H9 (cell line): ENCODE measurements around the gene ATF6. TPM values are rescaled to one million over a fixed set of nuclear protein-coding genes. Genes with fewer than 3 reads are reported as not detected.

Experiments
- DNase-seq: peaks from one replicate; pipeline ENCODE4 v3.0.0-alpha.2; 2017
- H2AFZ ChIP-seq: one replicate; pipeline ENCODE4 v1.6.1; 2013; ENCODE audit warnings: mild to moderate bottlenecking, low read length, control low read depth, moderate library complexity
- H2AK5ac ChIP-seq: 2 replicates; pipeline ENCODE4 v1.6.1; 2013; ENCODE audit warnings: low read length, control low read depth, mixed read lengths; ENCODE audit not compliant: insufficient read length
- H2BK120ac ChIP-seq: one replicate; pipeline ENCODE4 v1.6.1; 2013; ENCODE audit warnings: low read depth, mild to moderate bottlenecking, low read length, control low read depth, inconsistent platforms; ENCODE audit not compliant: poor library complexity, severe bottlenecking
- H2BK12ac ChIP-seq: 2 replicates; pipeline ENCODE4 v1.6.1; 2013; ENCODE audit warnings: low read length, control low read depth, mixed read lengths, low read depth; ENCODE audit not compliant: insufficient read length
- H2BK15ac ChIP-seq: 2 replicates; pipeline ENCODE4 v1.6.1; 2013; ENCODE audit warnings: low read depth, low read length, control low read depth
- H2BK20ac ChIP-seq: one replicate; pipeline ENCODE4 v1.6.1; 2013; ENCODE audit warnings: low read depth, mild to moderate bottlenecking, low read length, control low read depth, inconsistent platforms; ENCODE audit not compliant: poor library complexity, severe bottlenecking
- H2BK5ac ChIP-seq: 2 replicates; pipeline ENCODE4 v1.6.1; 2013; ENCODE audit warnings: low read length, control low read depth, mixed read lengths; ENCODE audit not compliant: insufficient read length
- H3K14ac ChIP-seq: 2 replicates; pipeline ENCODE4 v1.6.1; 2013; ENCODE audit warnings: low read length, control low read depth; ENCODE audit not compliant: insufficient read depth
- H3K18ac ChIP-seq: 2 replicates; pipeline ENCODE4 v1.6.1; 2013; ENCODE audit warnings: low read depth, mild to moderate bottlenecking, mixed read lengths, low read length, control low read depth; ENCODE audit not compliant: insufficient read length
- H3K23ac ChIP-seq: 2 replicates; pipeline ENCODE4 v1.6.1; 2013; ENCODE audit warnings: low read length, control low read depth, mixed read lengths, low read depth; ENCODE audit not compliant: insufficient read length
- H3K23me2 ChIP-seq: 2 replicates; pipeline ENCODE4 v1.6.1; 2013; ENCODE audit warnings: low read depth, mild to moderate bottlenecking, mixed read lengths, low read length, control low read depth; ENCODE audit not compliant: insufficient read length, poor library complexity, severe bottlenecking
- H3K27ac ChIP-seq: 2 replicates; pipeline ENCODE4 v1.5.1; 2013; ENCODE audit warnings: low read length, control low read depth, mixed read lengths, low read depth; ENCODE audit not compliant: insufficient read length
- H3K27me3 ChIP-seq: 2 replicates; pipeline ENCODE4 v1.6.1; 2013; ENCODE audit warnings: low read length, control low read depth, inconsistent platforms; ENCODE audit not compliant: insufficient read depth
- H3K4ac ChIP-seq: 2 replicates; pipeline ENCODE4 v1.6.1; 2013; ENCODE audit warnings: low read depth, mild to moderate bottlenecking, control low read depth, inconsistent platforms, low read length, moderate library complexity
- H3K4me1 ChIP-seq: 2 replicates; pipeline ENCODE4 v1.6.1; 2013; ENCODE audit warnings: low read length, control low read depth, inconsistent platforms; ENCODE audit not compliant: insufficient read depth
- H3K4me2 ChIP-seq: 2 replicates; pipeline ENCODE4 v1.6.1; 2013; ENCODE audit warnings: low read length, control low read depth, mixed read lengths; ENCODE audit not compliant: insufficient read length, insufficient read depth
- H3K56ac ChIP-seq: 2 replicates; pipeline ENCODE4 v1.6.1; 2013; ENCODE audit warnings: low read depth, mild to moderate bottlenecking, mixed read lengths, low read length, control low read depth; ENCODE audit not compliant: insufficient read length
- H3K79me1 ChIP-seq: 2 replicates; pipeline ENCODE4 v1.6.1; 2013; ENCODE audit warnings: low read depth, mild to moderate bottlenecking, moderate library complexity, low read length, control low read depth, inconsistent platforms; ENCODE audit not compliant: insufficient read depth, poor library complexity, severe bottlenecking
- H3K79me2 ChIP-seq: 2 replicates; pipeline ENCODE4 v1.6.1; 2013; ENCODE audit warnings: low read length, control low read depth, inconsistent platforms; ENCODE audit not compliant: insufficient read depth
- H3K9ac ChIP-seq: 2 replicates; pipeline ENCODE4 v1.6.1; 2013; ENCODE audit warnings: low read length, control low read depth, mixed read lengths; ENCODE audit not compliant: insufficient read length; ENCODE audit errors: extremely low read depth
- H3K9me3 ChIP-seq: one replicate; pipeline ENCODE4 v1.6.1; 2013; ENCODE audit warnings: low read depth, low read length, inconsistent platforms; ENCODE audit not compliant: control insufficient read depth
- H3T11ph ChIP-seq: one replicate; pipeline ENCODE4 v1.6.1; 2013; ENCODE audit warnings: mild to moderate bottlenecking, low read length, control low read depth, inconsistent platforms
- H4K20me1 ChIP-seq: one replicate; pipeline ENCODE4 v1.6.1; 2013; ENCODE audit not compliant: control insufficient read depth, insufficient read length, insufficient read depth
- H4K5ac ChIP-seq: 2 replicates; pipeline ENCODE4 v1.6.1; 2013; ENCODE audit warnings: low read depth, mild to moderate bottlenecking, mixed read lengths, low read length, control low read depth; ENCODE audit not compliant: insufficient read length
- H4K8ac ChIP-seq: replicated peaks from 2 replicates; pipeline ENCODE4 v1.6.1; 2013; ENCODE audit warnings: low read length, control low read depth, mixed read lengths, low read depth; ENCODE audit not compliant: insufficient read length
- H4K91ac ChIP-seq: 2 replicates; pipeline ENCODE4 v1.6.1; 2013; ENCODE audit warnings: low read depth, mild to moderate bottlenecking, moderate library complexity, mixed read lengths, low read length, control low read depth; ENCODE audit not compliant: insufficient read length
- H3K27ac Mint-ChIP-seq, 3 experiments: 2 replicates in 2 of 3; 3 replicates in 1 of 3; pipeline ENCODE4 v1.8.0; 2020 to 2021; ENCODE audit warnings: mixed read lengths in 3 of 3, mild to moderate bottlenecking in 1 of 3, moderate library complexity in 1 of 3
- H3K27me3 Mint-ChIP-seq: 2 replicates; pipeline ENCODE4 v1.8.0; 2021; ENCODE audit warnings: low read depth, mild to moderate bottlenecking, moderate library complexity, mixed read lengths
- H3K36me3 Mint-ChIP-seq, 3 experiments: 2 replicates in 2 of 3; 3 replicates in 1 of 3; pipeline ENCODE4 v1.8.0; 2020 to 2021; ENCODE audit warnings: low read depth in 3 of 3, mixed read lengths in 3 of 3; ENCODE audit not compliant: insufficient read depth in 1 of 3
- H3K4me1 Mint-ChIP-seq, 2 experiments: 2 replicates each; pipeline ENCODE4 v1.8.0; 2020; ENCODE audit warnings: mixed read lengths in 2 of 2
- H3K4me3 Mint-ChIP-seq, 2 experiments: 2 replicates in 1 of 2; 3 replicates in 1 of 2; pipeline ENCODE4 v1.8.0; 2020 to 2021; ENCODE audit warnings: mild to moderate bottlenecking in 2 of 2, mixed read lengths in 2 of 2, moderate library complexity in 1 of 2
- H3K9me3 Mint-ChIP-seq, 2 experiments: 2 replicates in 1 of 2; 3 replicates in 1 of 2; pipeline ENCODE4 v1.8.0; 2020; ENCODE audit warnings: mild to moderate bottlenecking in 2 of 2, mixed read lengths in 2 of 2, moderate library complexity in 1 of 2
- WGBS: extraction: QIAGEN DNeasy Blood & Tissue Kit; methylation state at CpG from one replicate; pipeline ENCODE4 v1.1.7; 2013; ENCODE audit warnings: missing lambda C conversion rate, low lambda C conversion rate, mixed read lengths; ENCODE audit not compliant: insufficient read length; ENCODE audit errors: extremely low coverage; 5-methylcytosine and 5-hydroxymethylcytosine counted together
- total RNA-seq: library from RNA; stranded (reverse); gene quantifications from 2 replicates; pipeline ENCODE4 v1.2.1, GENCODE V29; 2021
- TF ChIP-seq, protein P1 (sequence below): fragments of 200-600 bp; sonication (generic); conservative IDR thresholded peaks from 3 replicates; pipeline ENCODE4 v1.8.0; 2021; ENCODE audit warnings: antibody characterized with exemption, mild to moderate bottlenecking

ATF6 gene
- total RNA-seq, 1 experiment from 2014 or later, result 11.2 TPM

DNA sequence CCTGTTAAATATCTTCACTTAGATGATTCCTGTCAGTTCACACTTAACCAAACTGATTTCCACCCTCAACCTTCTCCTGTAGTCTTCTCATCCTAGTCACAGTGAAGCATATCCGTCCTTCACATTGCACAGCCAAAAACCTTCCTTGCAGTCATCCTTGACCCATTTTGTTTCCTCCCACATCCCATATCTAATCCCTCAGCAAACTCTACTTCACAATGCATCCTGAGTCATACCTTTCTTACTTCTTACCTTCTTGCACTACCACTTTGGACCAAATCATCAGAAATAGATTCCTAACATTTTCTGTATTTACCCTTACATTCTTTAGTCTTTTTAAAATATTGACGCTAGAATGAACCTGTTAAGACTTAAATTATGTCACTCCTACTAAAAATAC, 170.7 kb downstream of the ATF6 start:
- Histone ChIP-seq H2BK12ac (no peak overlapping the region), H3K56ac (no peak overlapping the region), H3K14ac (no peak overlapping the region), H4K20me1 (no peaks in the 10 kb centered on the region), H4K5ac (no peak overlapping the region), H3K4ac (no peak overlapping the region), H2BK5ac (no peak overlapping the region), H3K9me3 (no peaks in the 10 kb centered on the region), H3K27ac (no peak overlapping the region), H3K27me3 (no peaks in the 10 kb centered on the region), H3K23ac (no peak overlapping the region), H2AK5ac (no peak overlapping the region), H4K8ac (no peak overlapping the region), H3K4me1 (no peaks in the 10 kb centered on the region), H3K4me2 (no peak overlapping the region), H4K91ac (no peak overlapping the region), H2BK20ac (no peak overlapping the region), H3K18ac (no peak overlapping the region), H3T11ph (no peak overlapping the region), H3K79me2 (no peaks in the 10 kb centered on the region), H2BK15ac (no peak overlapping the region), H3K79me1 (no peaks in the 10 kb centered on the region), H2AFZ (no peak overlapping the region), H3K23me2 (no peaks in the 10 kb centered on the region), H3K9ac (no peak overlapping the region), H2BK120ac (no peak overlapping the region)
- no peaks in the 10 kb centered on the region for H3K36me3 Mint-ChIP-seq
- DNase-seq, result no peak
- no CpG with 5 or more reads among the region's 2 CpGs for WGBS
- no peaks in the 10 kb centered on the region for H3K27me3 Mint-ChIP-seq
- peaks cover 0 to 2% of the 10 kb centered on the region in 2 experiments; a peak in 1 of 4 replicates for H3K4me1 Mint-ChIP-seq
- H3K9me3 Mint-ChIP-seq, result no peaks in the 10 kb centered on the region
- no peak overlapping the region for H3K4me3 Mint-ChIP-seq
- no peak overlapping the region for H3K27ac Mint-ChIP-seq
- TF ChIP-seq, protein P1, sequence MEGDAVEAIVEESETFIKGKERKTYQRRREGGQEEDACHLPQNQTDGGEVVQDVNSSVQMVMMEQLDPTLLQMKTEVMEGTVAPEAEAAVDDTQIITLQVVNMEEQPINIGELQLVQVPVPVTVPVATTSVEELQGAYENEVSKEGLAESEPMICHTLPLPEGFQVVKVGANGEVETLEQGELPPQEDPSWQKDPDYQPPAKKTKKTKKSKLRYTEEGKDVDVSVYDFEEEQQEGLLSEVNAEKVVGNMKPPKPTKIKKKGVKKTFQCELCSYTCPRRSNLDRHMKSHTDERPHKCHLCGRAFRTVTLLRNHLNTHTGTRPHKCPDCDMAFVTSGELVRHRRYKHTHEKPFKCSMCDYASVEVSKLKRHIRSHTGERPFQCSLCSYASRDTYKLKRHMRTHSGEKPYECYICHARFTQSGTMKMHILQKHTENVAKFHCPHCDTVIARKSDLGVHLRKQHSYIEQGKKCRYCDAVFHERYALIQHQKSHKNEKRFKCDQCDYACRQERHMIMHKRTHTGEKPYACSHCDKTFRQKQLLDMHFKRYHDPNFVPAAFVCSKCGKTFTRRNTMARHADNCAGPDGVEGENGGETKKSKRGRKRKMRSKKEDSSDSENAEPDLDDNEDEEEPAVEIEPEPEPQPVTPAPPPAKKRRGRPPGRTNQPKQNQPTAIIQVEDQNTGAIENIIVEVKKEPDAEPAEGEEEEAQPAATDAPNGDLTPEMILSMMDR, result no peak
